ENCODE data around the gene BANP. TPM values are rescaled to one million over a fixed set of nuclear protein-coding genes. Genes with fewer than 3 reads are reported as not detected.
"Not testable (repeated sequence)": the region's sequence is repeated elsewhere in the genome, so short reads cannot be mapped to it uniquely, and the experiment has no call there.

Gene BANP
- total and polyA plus RNA-seq, 11 donors, result 7.2 to 20.7 (median 13.3) TPM

- intact Hi-C loops (cut with DNase I), result no loop called here
- H3K27ac ChIP-seq, result no peak overlapping the region
- H3K27me3 ChIP-seq, result no peaks in the 10 kb centered on the region
- peaks cover 0 to 23% (median 5%) of the 10 kb centered on the region in 9 donors for H3K36me3 ChIP-seq
- TF ChIP-seq CTCF (IDR thresholded peaks at IDR 0.05) (no peak), POLR2A (IDR thresholded peaks at IDR 0.05) (no peak)
- ATAC-seq (no peak), DNase-seq (no peak)
- no peak overlapping the region for H3K4me3 ChIP-seq
- peaks cover 0 to 15% (median 0%) of the 10 kb centered on the region in 12 donors for H3K4me1 ChIP-seq
- H3K9me3 ChIP-seq, result no peaks in the 10 kb centered on the region
- WGBS, 4 donors, result 92 to 96% (median 95%) methylated on average over 19 to 23 of the region's 23 CpGs
Observed at GRCh38 chr16:88022076-88023042, 71.1 kb downstream of the BANP start.

- peaks cover 0 to 30% (median 15%) of the 10 kb centered on the region in 9 donors for H3K36me3 ChIP-seq
- ATAC-seq (no peak), DNase-seq (no peak)
- H3K27ac ChIP-seq, result no peak overlapping the region
- TF ChIP-seq POLR2A (IDR thresholded peaks at IDR 0.05) (no peak), CTCF (IDR thresholded peaks at IDR 0.05) (no peak)
- no peak overlapping the region for H3K4me3 ChIP-seq
- WGBS, 4 donors, result 81 to 85% (median 82%) methylated on average over 7 to 12 of the region's 12 CpGs
- intact Hi-C loops (cut with DNase I), result no loop called here
- no peaks in the 10 kb centered on the region for H3K9me3 ChIP-seq
- peaks cover 0 to 15% (median 0%) of the 10 kb centered on the region in 12 donors for H3K4me1 ChIP-seq
- no peaks in the 10 kb centered on the region for H3K27me3 ChIP-seq
Observed at GRCh38 chr16:88023366-88023765, 72.1 kb downstream of the BANP start.

GRCh38 chr16:88023786-88024185 lies 72.6 kb downstream of the BANP start:
- ATAC-seq, result no peak
- DNase-seq, result no peak
- H3K27me3 ChIP-seq, result no peaks in the 10 kb centered on the region
- H3K4me3 ChIP-seq, result no peak overlapping the region
- 96 to 97% (median 97%) methylated on average over 15 to 16 of the region's 16 CpGs for WGBS, 4 donors
- H3K9me3 ChIP-seq, result no peaks in the 10 kb centered on the region
- intact Hi-C loops (cut with DNase I), result no loop called here
- H3K27ac ChIP-seq, result no peak overlapping the region
- peaks cover 0 to 28% (median 15%) of the 10 kb centered on the region in 9 donors for H3K36me3 ChIP-seq
- peaks cover 0 to 15% (median 0%) of the 10 kb centered on the region in 12 donors for H3K4me1 ChIP-seq
- no peak for TF ChIP-seq CTCF (IDR thresholded peaks at IDR 0.05)

DNA sequence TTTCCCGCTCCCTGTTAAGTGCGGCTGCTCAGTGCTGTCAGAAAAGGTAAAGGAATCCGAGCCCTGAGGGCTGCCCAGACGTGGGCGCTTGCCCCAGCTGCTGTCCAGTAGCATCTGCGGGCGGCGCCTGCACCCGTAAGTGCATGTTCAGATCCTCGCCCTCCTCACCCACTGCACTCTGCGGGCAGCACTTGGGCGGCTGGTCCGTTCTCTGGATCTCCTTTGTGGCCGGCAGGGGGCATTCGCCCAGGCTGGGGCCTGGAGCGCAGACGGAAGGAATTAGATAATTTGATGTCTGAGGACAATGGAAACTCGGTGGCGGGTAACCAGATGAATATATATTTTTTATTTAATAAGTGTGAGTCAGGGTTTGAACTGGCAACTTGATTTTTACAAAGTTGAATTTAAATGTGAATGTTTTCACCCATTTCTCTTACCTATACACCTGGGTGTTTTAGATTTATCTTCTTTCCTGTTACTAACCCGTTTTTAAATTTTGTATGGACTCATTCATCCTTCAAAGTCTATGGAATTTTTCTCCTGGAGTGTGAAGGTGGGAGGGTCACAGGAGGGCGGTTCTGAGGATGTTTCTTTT lies 73.4 kb downstream of the BANP start:
- H3K4me3 ChIP-seq; H3K27me3 ChIP-seq; H3K27ac ChIP-seq; intact Hi-C loops (cut with DNase I); H3K9me3 ChIP-seq: not testable (repeated sequence)
- H3K36me3 ChIP-seq, result peaks cover 0 to 28% (median 15%) of the 10 kb centered on the region in 9 donors
- peaks cover 0 to 15% (median 0%) of the 10 kb centered on the region in 12 donors for H3K4me1 ChIP-seq
- 66 to 73% (median 69%) methylated on average over 21 of the region's 21 CpGs for WGBS, 4 donors
- peak in 1 of 5 donors; percentile 37 for DNase-seq
- peak in 2 of 4 donors; percentile 51 to 63 for ATAC-seq
- peak; percentile 19 to 69 (median 45) for TF ChIP-seq CTCF (IDR thresholded peaks at IDR 0.05)

GRCh38 chr16:88025086-88025492 lies 73.9 kb downstream of the BANP start:
- DNase-seq (peak in 2 of 5 donors; percentile 60 to 80), ATAC-seq (peak in 3 of 4 donors; percentile 75 to 91 (median 76))
- Histone ChIP-seq H3K36me3 (peaks cover 0 to 28% (median 15%) of the 10 kb centered on the region in 9 donors), H3K4me1 (peaks cover 0 to 15% (median 0%) of the 10 kb centered on the region in 12 donors)
- H3K9me3 ChIP-seq; H3K4me3 ChIP-seq; H3K27ac ChIP-seq; intact Hi-C loops (cut with DNase I); H3K27me3 ChIP-seq: not testable (repeated sequence)
- WGBS, 4 donors, result 51 to 58% (median 53%) methylated on average over 8 to 10 of the region's 10 CpGs

DNA sequence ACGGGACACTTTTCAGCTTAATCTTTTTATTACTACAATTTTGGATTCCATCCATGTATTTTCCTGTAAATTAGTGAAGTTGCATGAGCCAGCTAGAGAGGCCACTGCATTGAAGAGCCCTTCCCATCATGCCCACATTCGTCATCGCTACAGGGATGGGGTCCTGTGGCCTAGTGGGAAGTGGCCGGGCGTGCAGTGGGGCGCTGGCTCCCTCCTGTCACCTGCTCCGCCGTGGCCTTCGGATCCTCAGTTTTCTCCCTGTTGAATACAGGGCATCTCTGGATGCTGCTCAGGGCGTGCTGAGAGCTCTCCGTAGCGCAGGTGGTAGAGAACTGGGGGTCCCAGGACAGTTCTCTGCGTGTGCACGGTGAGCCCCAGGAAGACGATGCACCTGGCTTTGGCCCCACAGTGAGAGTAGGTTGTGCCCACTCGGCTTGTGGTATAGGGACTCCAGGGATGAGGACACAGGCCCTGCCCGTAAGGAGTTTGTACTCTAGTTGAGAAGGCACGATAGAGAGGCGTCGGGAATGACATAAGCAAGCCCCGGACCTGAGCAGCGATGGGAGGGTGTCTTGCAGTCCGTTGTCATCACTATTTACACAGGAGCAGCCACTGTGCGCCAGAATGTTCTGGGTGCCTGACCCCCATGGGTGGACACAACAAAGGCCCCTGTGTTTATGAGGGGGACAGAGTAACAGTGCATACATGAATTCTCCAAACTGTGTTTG lies 74.8 kb downstream of the BANP start:
- ATAC-seq; H3K9me3 ChIP-seq; H3K27me3 ChIP-seq; H3K4me3 ChIP-seq; DNase-seq; intact Hi-C loops (cut with DNase I); H3K27ac ChIP-seq: not testable (repeated sequence)
- peaks cover 0 to 28% (median 15%) of the 10 kb centered on the region in 9 donors for H3K36me3 ChIP-seq
- 96 to 97% (median 96%) methylated on average over 23 to 24 of the region's 24 CpGs for WGBS, 4 donors
- H3K4me1 ChIP-seq, result peaks cover 0 to 15% (median 0%) of the 10 kb centered on the region in 12 donors

Data from heart left ventricle (tissue), 16 donors.